ENCODE data around the gene CBR1. TPM values are rescaled to one million over a fixed set of nuclear protein-coding genes. Genes with fewer than 3 reads are reported as not detected.

Gene CBR1
- total RNA-seq, 2 experiments from 2014 or later = 12.0 TPM; not detected in 1

GRCh38 chr21:36022427-36023091 is 47.3 kb upstream of the CBR1 start:
- Histone ChIP-seq H3K36me3 (ENCODE audit: insufficient read depth, low read length) (no peaks in the 10 kb centered on the region), H3K9me2 (ENCODE audit: insufficient read depth, low read length) (no peaks in the 10 kb centered on the region), H2AFZ (ENCODE audit: low read length) (no peak overlapping the region), H3K4me1 (ENCODE audit: insufficient read depth, low read length, poor library complexity, severe bottlenecking) (no peaks in the 10 kb centered on the region), H3K79me2 (ENCODE audit: insufficient read depth, low read depth, low read length) (no peaks in the 10 kb centered on the region), H3K27ac (ENCODE audit: low read depth, low read length, poor library complexity, severe bottlenecking) (no peak overlapping the region), H3K4me2 (ENCODE audit: low read length) (no peak overlapping the region), H4K20me1 (ENCODE audit: insufficient read depth, low read length) (no peaks in the 10 kb centered on the region), H3K4me3 (ENCODE audit: low read depth, low read length, poor library complexity, severe bottlenecking) (no peak overlapping the region), H3K9me3 (ENCODE audit: low read length) (no peaks in the 10 kb centered on the region)
- intact Hi-C loops (cut with micrococcal nuclease; ENCODE audit: unreplicated experiment) = loop anchor here (10.0 kb wide), 1 partner anchor 618 kb away; no protein-coding TSS in a partner anchor
- BruUV-seq (replicated peaks) = no TSS peak
- POLR2A ChIA-PET = no interaction called here
- TF ChIP-seq, protein P1, sequence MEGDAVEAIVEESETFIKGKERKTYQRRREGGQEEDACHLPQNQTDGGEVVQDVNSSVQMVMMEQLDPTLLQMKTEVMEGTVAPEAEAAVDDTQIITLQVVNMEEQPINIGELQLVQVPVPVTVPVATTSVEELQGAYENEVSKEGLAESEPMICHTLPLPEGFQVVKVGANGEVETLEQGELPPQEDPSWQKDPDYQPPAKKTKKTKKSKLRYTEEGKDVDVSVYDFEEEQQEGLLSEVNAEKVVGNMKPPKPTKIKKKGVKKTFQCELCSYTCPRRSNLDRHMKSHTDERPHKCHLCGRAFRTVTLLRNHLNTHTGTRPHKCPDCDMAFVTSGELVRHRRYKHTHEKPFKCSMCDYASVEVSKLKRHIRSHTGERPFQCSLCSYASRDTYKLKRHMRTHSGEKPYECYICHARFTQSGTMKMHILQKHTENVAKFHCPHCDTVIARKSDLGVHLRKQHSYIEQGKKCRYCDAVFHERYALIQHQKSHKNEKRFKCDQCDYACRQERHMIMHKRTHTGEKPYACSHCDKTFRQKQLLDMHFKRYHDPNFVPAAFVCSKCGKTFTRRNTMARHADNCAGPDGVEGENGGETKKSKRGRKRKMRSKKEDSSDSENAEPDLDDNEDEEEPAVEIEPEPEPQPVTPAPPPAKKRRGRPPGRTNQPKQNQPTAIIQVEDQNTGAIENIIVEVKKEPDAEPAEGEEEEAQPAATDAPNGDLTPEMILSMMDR (conservative IDR thresholded peaks at IDR 0.05; ENCODE audit: low read length) = no peak
- TF ChIP-seq EZH2phosphoT487 (IDR thresholded peaks at IDR 0.05; ENCODE audit: borderline replicate concordance, low read depth, low read length) = no peak
- CTCF ChIA-PET (ENCODE audit: unreplicated experiment) = no interaction called here
- DNase-seq (ENCODE audit: low spot score) = no peak

DNA sequence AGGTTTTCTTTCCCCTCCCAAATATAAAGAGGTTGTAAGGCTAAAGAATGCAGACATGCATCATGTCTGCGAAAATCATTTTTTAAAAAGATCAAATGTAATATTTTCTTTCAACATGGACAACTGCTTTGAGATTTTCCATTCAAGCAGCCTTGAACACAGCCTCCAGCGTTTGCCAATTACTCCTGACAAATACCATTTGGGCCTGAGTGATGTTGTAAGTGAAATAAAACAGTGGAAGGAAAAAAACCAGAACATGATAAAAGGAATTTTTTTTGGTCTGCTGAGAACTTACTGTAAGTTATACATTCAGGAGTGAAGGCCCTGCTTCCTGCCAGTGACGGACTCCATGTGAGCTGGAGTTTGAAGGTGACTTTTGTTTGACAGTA is 46.7 kb upstream of the CBR1 start:
- Histone ChIP-seq H3K4me3 (ENCODE audit: low read depth, low read length, poor library complexity, severe bottlenecking) (no peak overlapping the region), H3K9me3 (ENCODE audit: low read length) (no peaks in the 10 kb centered on the region), H3K9me2 (ENCODE audit: insufficient read depth, low read length) (no peaks in the 10 kb centered on the region), H2AFZ (ENCODE audit: low read length) (no peak overlapping the region), H3K36me3 (ENCODE audit: insufficient read depth, low read length) (no peaks in the 10 kb centered on the region), H3K27ac (ENCODE audit: low read depth, low read length, poor library complexity, severe bottlenecking) (no peak overlapping the region), H3K4me1 (ENCODE audit: insufficient read depth, low read length, poor library complexity, severe bottlenecking) (no peaks in the 10 kb centered on the region), H4K20me1 (ENCODE audit: insufficient read depth, low read length) (no peaks in the 10 kb centered on the region), H3K79me2 (ENCODE audit: insufficient read depth, low read depth, low read length) (no peaks in the 10 kb centered on the region), H3K4me2 (ENCODE audit: low read length) (no peak overlapping the region)
- ChIA-PET POLR2A (no interaction called here), CTCF (ENCODE audit: unreplicated experiment) (no interaction called here)
- TF ChIP-seq EZH2phosphoT487 (IDR thresholded peaks at IDR 0.05; ENCODE audit: borderline replicate concordance, low read depth, low read length) = no peak
- TF ChIP-seq, protein P1 (conservative IDR thresholded peaks at IDR 0.05; ENCODE audit: low read length) = no peak
- DNase-seq (ENCODE audit: low spot score) = no peak
- intact Hi-C loops (cut with micrococcal nuclease; ENCODE audit: unreplicated experiment) = loop anchor here (10.0 kb wide), 1 partner anchor 618 kb away; no protein-coding TSS in a partner anchor
- BruUV-seq (replicated peaks) = no TSS peak

GRCh38 chr21:36024782-36025181 is 45.0 kb upstream of the CBR1 start:
- ChIA-PET CTCF (ENCODE audit: unreplicated experiment) (no interaction called here), POLR2A (no interaction called here)
- no peak for TF ChIP-seq EZH2phosphoT487 (IDR thresholded peaks at IDR 0.05; ENCODE audit: borderline replicate concordance, low read depth, low read length)
- TF ChIP-seq, protein P1 (conservative IDR thresholded peaks at IDR 0.05; ENCODE audit: low read length) = no peak
- Histone ChIP-seq H2AFZ (ENCODE audit: low read length) (no peak overlapping the region), H3K79me2 (ENCODE audit: insufficient read depth, low read depth, low read length) (no peaks in the 10 kb centered on the region), H3K36me3 (ENCODE audit: insufficient read depth, low read length) (no peaks in the 10 kb centered on the region), H3K9me2 (ENCODE audit: insufficient read depth, low read length) (no peaks in the 10 kb centered on the region), H4K20me1 (ENCODE audit: insufficient read depth, low read length) (no peaks in the 10 kb centered on the region), H3K4me1 (ENCODE audit: insufficient read depth, low read length, poor library complexity, severe bottlenecking) (no peaks in the 10 kb centered on the region), H3K27ac (ENCODE audit: low read depth, low read length, poor library complexity, severe bottlenecking) (no peak overlapping the region), H3K4me3 (ENCODE audit: low read depth, low read length, poor library complexity, severe bottlenecking) (no peak overlapping the region), H3K4me2 (ENCODE audit: low read length) (no peak overlapping the region), H3K9me3 (ENCODE audit: low read length) (no peaks in the 10 kb centered on the region)
- no peak for DNase-seq (ENCODE audit: low spot score)
- no TSS peak for BruUV-seq (replicated peaks)
- intact Hi-C loops (cut with micrococcal nuclease; ENCODE audit: unreplicated experiment) = loop anchor here (5.0 to 10.0 kb wide), 2 partner anchors 182 to 620 kb away; no protein-coding TSS in a partner anchor

Data from OCI-LY7 (cell line).